ENCODE results near the gene SIX6. TPM values are rescaled to one million over a fixed set of nuclear protein-coding genes. Genes with fewer than 3 reads are reported as not detected.
A peak's percentile ranks its signal among the peaks of the same experiment; 100 is the strongest.

SIX6 gene
- total and polyA plus RNA-seq, 2 of the 13 experiments (the other 11 are each of a cell fraction or from before 2014, with no cell fraction given) = not detected

DNA sequence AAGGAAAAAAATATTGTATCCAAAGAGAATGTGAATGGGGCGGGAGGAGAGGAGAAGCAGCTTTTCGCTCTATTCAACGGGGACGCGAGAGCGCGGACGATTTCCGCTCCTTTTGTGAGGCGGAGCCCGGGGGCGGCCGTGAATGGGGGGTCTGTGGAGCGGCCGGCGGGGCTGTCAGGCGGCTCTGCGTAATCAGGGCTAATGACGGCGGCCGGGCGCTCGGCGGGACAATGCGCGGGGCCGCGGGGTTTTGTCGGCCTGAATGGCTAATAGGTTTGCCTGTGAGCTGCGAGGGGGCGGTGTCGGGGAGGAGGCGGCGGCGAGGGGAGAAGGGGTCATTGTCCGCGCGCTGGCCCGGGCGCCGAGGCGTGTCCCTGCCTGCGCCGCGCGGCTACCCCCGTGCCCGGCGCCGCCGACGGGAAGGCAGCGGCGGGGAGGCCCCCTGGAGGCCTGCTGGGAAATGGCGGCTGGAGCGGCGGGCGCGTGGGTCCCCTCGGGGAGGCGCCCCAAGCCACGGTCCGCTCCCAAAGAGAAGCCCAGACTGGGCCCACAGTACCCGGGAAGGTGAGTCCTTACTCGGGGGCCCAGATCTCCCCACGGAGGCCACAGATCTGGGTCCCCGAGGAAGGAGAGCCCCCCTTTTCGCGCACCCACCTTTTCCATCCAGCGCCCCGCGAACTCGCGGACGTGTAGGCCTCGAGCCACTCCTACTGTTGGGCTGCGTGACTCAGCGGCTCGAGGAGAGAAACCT is 6.0 kb downstream of the SIX6 start (continued):
- TF ChIP-seq ZNF766 (CRISPR knock-in tag; IDR thresholded peaks at IDR 0.05; ENCODE audit: borderline replicate concordance) (0 out of 2 replicates have a peak, but pooled peaks have one; percentile 34), ZNF121 (CRISPR knock-in tag; IDR thresholded peaks at IDR 0.05) (0 out of 2 replicates have a peak, but pooled peaks have one; percentile 9), ZNF550 (CRISPR knock-in tag; IDR thresholded peaks at IDR 0.05; ENCODE audit: borderline replicate concordance) (no peak), KLF12 (CRISPR knock-in tag; IDR thresholded peaks at IDR 0.05; ENCODE audit: borderline replicate concordance) (peak; percentile 42; the same call in 1 of the 2 replicates), KAT8 (CRISPR knock-in tag; IDR thresholded peaks at IDR 0.05) (no peak), ETV5 (CRISPR knock-in tag; IDR thresholded peaks at IDR 0.05; ENCODE audit: borderline replicate concordance) (no peak), HIVEP1 (CRISPR knock-in tag; IDR thresholded peaks at IDR 0.05) (no peak), SAP130 (CRISPR knock-in tag; IDR thresholded peaks at IDR 0.05; ENCODE audit: low read depth) (peak; percentile 29; the same call in 1 of the 2 replicates), ZNF574 (CRISPR knock-in tag; IDR thresholded peaks at IDR 0.05) (peak; percentile 48; the same call in 1 of the 2 replicates), LCORL (IDR thresholded peaks at IDR 0.05) (no peak), LCORL (CRISPR knock-in tag; IDR thresholded peaks at IDR 0.05) (no peak), YEATS4 (CRISPR knock-in tag; IDR thresholded peaks at IDR 0.05; ENCODE audit: borderline replicate concordance) (peak; percentile 71), ZBTB7B (CRISPR knock-in tag; IDR thresholded peaks at IDR 0.05) (peak; percentile 31; the same call in 1 of the 2 replicates), SAFB2 (CRISPR knock-in tag; IDR thresholded peaks at IDR 0.05; ENCODE audit: borderline replicate concordance, low read depth) (no peak), NONO (IDR thresholded peaks at IDR 0.05) (no peak), NONO (CRISPR knock-in tag; conservative IDR thresholded peaks at IDR 0.05) (no peak), PRMT3 (CRISPR knock-in tag; IDR thresholded peaks at IDR 0.05; ENCODE audit: borderline replicate concordance, low read depth) (no peak), ZNF3 (CRISPR knock-in tag; IDR thresholded peaks at IDR 0.05) (no peak), SALL1 (CRISPR knock-in tag; IDR thresholded peaks at IDR 0.05) (peak; percentile 62; the same call in 1 of the 2 replicates), GATAD1 (CRISPR knock-in tag; IDR thresholded peaks at IDR 0.05) (no peak), SOX13 (IDR thresholded peaks at IDR 0.05) (no peak), SOX13 (CRISPR knock-in tag; conservative IDR thresholded peaks at IDR 0.05 in 1 of 2, IDR thresholded peaks at IDR 0.05 in 1 of 2) (no peak; a peak in 1 of 4 replicates), ARNTL (CRISPR knock-in tag; IDR thresholded peaks at IDR 0.05) (0 out of 2 replicates have a peak, but pooled peaks have one; percentile 23)
- TF ChIP-seq, protein P1, sequence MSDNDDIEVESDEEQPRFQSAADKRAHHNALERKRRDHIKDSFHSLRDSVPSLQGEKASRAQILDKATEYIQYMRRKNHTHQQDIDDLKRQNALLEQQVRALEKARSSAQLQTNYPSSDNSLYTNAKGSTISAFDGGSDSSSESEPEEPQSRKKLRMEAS (IDR thresholded peaks at IDR 0.05) = peak; percentile 76
- TF ChIP-seq, protein P2, sequence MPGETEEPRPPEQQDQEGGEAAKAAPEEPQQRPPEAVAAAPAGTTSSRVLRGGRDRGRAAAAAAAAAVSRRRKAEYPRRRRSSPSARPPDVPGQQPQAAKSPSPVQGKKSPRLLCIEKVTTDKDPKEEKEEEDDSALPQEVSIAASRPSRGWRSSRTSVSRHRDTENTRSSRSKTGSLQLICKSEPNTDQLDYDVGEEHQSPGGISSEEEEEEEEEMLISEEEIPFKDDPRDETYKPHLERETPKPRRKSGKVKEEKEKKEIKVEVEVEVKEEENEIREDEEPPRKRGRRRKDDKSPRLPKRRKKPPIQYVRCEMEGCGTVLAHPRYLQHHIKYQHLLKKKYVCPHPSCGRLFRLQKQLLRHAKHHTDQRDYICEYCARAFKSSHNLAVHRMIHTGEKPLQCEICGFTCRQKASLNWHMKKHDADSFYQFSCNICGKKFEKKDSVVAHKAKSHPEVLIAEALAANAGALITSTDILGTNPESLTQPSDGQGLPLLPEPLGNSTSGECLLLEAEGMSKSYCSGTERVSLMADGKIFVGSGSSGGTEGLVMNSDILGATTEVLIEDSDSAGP (CRISPR knock-in tag; IDR thresholded peaks at IDR 0.05; ENCODE audit: borderline replicate concordance) = 0 out of 2 replicates have a peak, but pooled peaks have one; percentile 19
- TF ChIP-seq, protein P3, sequence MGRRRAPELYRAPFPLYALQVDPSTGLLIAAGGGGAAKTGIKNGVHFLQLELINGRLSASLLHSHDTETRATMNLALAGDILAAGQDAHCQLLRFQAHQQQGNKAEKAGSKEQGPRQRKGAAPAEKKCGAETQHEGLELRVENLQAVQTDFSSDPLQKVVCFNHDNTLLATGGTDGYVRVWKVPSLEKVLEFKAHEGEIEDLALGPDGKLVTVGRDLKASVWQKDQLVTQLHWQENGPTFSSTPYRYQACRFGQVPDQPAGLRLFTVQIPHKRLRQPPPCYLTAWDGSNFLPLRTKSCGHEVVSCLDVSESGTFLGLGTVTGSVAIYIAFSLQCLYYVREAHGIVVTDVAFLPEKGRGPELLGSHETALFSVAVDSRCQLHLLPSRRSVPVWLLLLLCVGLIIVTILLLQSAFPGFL (CRISPR knock-in tag; IDR thresholded peaks at IDR 0.05) = no peak
